Caco-2 (cell line): Measurements from ENCODE around the gene TRAF1. TPM values are rescaled to one million over a fixed set of nuclear protein-coding genes. Genes with fewer than 3 reads are reported as not detected.

Source experiments
- BruUV-seq: library from RNA; stranded (reverse); fragments of 400-500 nt; replicated peaks from 2 replicates; lab custom pipeline; 2021; lab: Mats Ljungman, UMichigan
- CTCF ChIA-PET: fragments of 300-600 bp; sonication (Branson Sonifier 250); formaldehyde crosslinking; loops from one replicate; lab custom pipeline; 2022; ENCODE audit warnings: antibody characterized with exemption; lab: Charles Lee
- POLR2A ChIA-PET: fragments of 300-600 bp; sonication (Branson Sonifier 250); formaldehyde crosslinking; loops from one replicate; lab custom pipeline; 2022; ENCODE audit warnings: antibody characterized with exemption; lab: Charles Lee
- DNase-seq, 2 experiments: peaks; one replicate each; pipeline versions ENCODE4 v3.0.0 to v3.0.0-alpha.2; 2020 to 2022
- H3K27me3 ChIP-seq: replicated peaks from 2 replicates; pipeline ENCODE4 v1.6.0; 2011; ENCODE audit warnings: low read length; ENCODE audit not compliant: control insufficient read depth, insufficient read depth
- H3K36me3 ChIP-seq: 2 replicates; pipeline ENCODE4 v1.5.1; 2011; ENCODE audit warnings: low read length; ENCODE audit not compliant: control insufficient read depth, insufficient read depth
- H3K4me1 ChIP-seq: fragments of 250-450 bp; sonication (Bioruptor Pico); 2 replicates; pipeline ENCODE4 v1.5.1; 2020; ENCODE audit warnings: mild to moderate bottlenecking
- H3K4me3 ChIP-seq: 2 replicates; pipeline ENCODE4 v1.5.1; 2011; ENCODE audit warnings: low read depth, mild to moderate bottlenecking, control low read depth, low read length
- H3K9me3 ChIP-seq: fragments of 250-450 bp; sonication (Bioruptor Pico); 2 replicates; pipeline ENCODE4 v1.5.1; 2020; ENCODE audit warnings: mild to moderate bottlenecking, moderate library complexity
- H3K27ac Mint-ChIP-seq: one replicate; pipeline ENCODE4 v1.8.0; 2022; ENCODE audit warnings: mixed read lengths; ENCODE audit not compliant: unreplicated experiment
- H3K27me3 Mint-ChIP-seq: one replicate; pipeline ENCODE4 v1.8.0; 2022; ENCODE audit warnings: mixed read lengths; ENCODE audit not compliant: insufficient read depth, unreplicated experiment
- H3K36me3 Mint-ChIP-seq: one replicate; pipeline ENCODE4 v1.8.0; 2022; ENCODE audit warnings: mild to moderate bottlenecking, mixed read lengths; ENCODE audit not compliant: insufficient read depth, unreplicated experiment
- H3K4me1 Mint-ChIP-seq: one replicate; pipeline ENCODE4 v1.8.0; 2022; ENCODE audit warnings: low read depth, mixed read lengths; ENCODE audit not compliant: unreplicated experiment
- H3K4me3 Mint-ChIP-seq: one replicate; pipeline ENCODE4 v1.8.0; 2022; ENCODE audit warnings: mild to moderate bottlenecking, moderate library complexity, mixed read lengths; ENCODE audit not compliant: unreplicated experiment
- H3K9me3 Mint-ChIP-seq: one replicate; pipeline ENCODE4 v1.8.0; 2022; ENCODE audit warnings: mixed read lengths; ENCODE audit not compliant: unreplicated experiment
- CTCF ChIP-seq, 2 experiments: fragments of 200-600 bp in 1 of 2; IDR thresholded peaks; 1 replicate in 1 of 2; 2 replicates in 1 of 2; pipeline versions ENCODE4 v1.5.1 to v1.8.0; 2011 to 2022; ENCODE audit warnings: antibody characterized with exemption in 1 of 2, control low read depth in 1 of 2, inconsistent platforms in 1 of 2, low read depth in 1 of 2, low read length in 1 of 2, mild to moderate bottlenecking in 1 of 2, moderate library complexity in 1 of 2; ENCODE audit not compliant: insufficient read depth in 1 of 2, severe bottlenecking in 1 of 2, unreplicated experiment in 1 of 2
- intact Hi-C: fragments of 100-400 bp; cut with micrococcal nuclease; formaldehyde crosslinking; loops from one replicate; pipeline ENCODE4 v1.10.0; 2022; ENCODE audit not compliant: unreplicated experiment
- total RNA-seq: library from RNA; stranded (reverse); gene quantifications from 2 replicates; pipeline ENCODE4 v1.2.3, GENCODE V29; 2022

The TRAF1 gene
- total RNA-seq, 1 experiment from 2014 or later, result 1.1 TPM

GRCh38 chr9:120965344-120966012 is 38.9 kb upstream of the TRAF1 start:
- no peak for DNase-seq
- no peak overlapping the region for H3K4me3 ChIP-seq
- no peak overlapping the region for H3K4me3 Mint-ChIP-seq
- no TSS peak for BruUV-seq
- no peaks in the 10 kb centered on the region for H3K9me3 ChIP-seq
- H3K4me1 ChIP-seq, result peaks cover 8% of the 10 kb centered on the region
- H3K9me3 Mint-ChIP-seq, result no peaks in the 10 kb centered on the region
- peaks cover 10% of the 10 kb centered on the region for H3K4me1 Mint-ChIP-seq
- H3K36me3 Mint-ChIP-seq, result no peaks in the 10 kb centered on the region
- ChIA-PET CTCF (no interaction called here), POLR2A (no interaction called here)
- no peak for TF ChIP-seq CTCF (IDR thresholded peaks at IDR 0.05; ENCODE audit: insufficient read depth in 1 of 2, low read depth in 1 of 2, low read length in 1 of 2, severe bottlenecking in 1 of 2, unreplicated experiment in 1 of 2)
- no peak overlapping the region for H3K27ac Mint-ChIP-seq
- intact Hi-C loops, result no loop called here
- no peaks in the 10 kb centered on the region for H3K27me3 ChIP-seq
- H3K27me3 Mint-ChIP-seq, result no peaks in the 10 kb centered on the region
- H3K36me3 ChIP-seq, result no peaks in the 10 kb centered on the region

GRCh38 chr9:120961936-120962335 is 35.3 kb upstream of the TRAF1 start:
- no peak overlapping the region for H3K27ac Mint-ChIP-seq
- no peak overlapping the region for H3K4me3 Mint-ChIP-seq
- Histone ChIP-seq H3K9me3 (no peaks in the 10 kb centered on the region), H3K27me3 (no peaks in the 10 kb centered on the region), H3K4me3 (no peak overlapping the region), H3K4me1 (no peaks in the 10 kb centered on the region), H3K36me3 (no peaks in the 10 kb centered on the region)
- ChIA-PET CTCF (no interaction called here), POLR2A (no interaction called here)
- no peaks in the 10 kb centered on the region for H3K27me3 Mint-ChIP-seq
- intact Hi-C loops, result no loop called here
- no peaks in the 10 kb centered on the region for H3K4me1 Mint-ChIP-seq
- no peak for TF ChIP-seq CTCF (IDR thresholded peaks at IDR 0.05; ENCODE audit: insufficient read depth in 1 of 2, low read depth in 1 of 2, low read length in 1 of 2, severe bottlenecking in 1 of 2, unreplicated experiment in 1 of 2)
- no peaks in the 10 kb centered on the region for H3K9me3 Mint-ChIP-seq
- no TSS peak for BruUV-seq
- no peak for DNase-seq
- no peaks in the 10 kb centered on the region for H3K36me3 Mint-ChIP-seq

- H3K27me3 Mint-ChIP-seq, result no peaks in the 10 kb centered on the region
- no peak overlapping the region for H3K27ac Mint-ChIP-seq
- H3K4me3 Mint-ChIP-seq, result no peak overlapping the region
- Histone ChIP-seq H3K9me3 (no peaks in the 10 kb centered on the region), H3K27me3 (no peaks in the 10 kb centered on the region), H3K36me3 (no peaks in the 10 kb centered on the region), H3K4me1 (no peaks in the 10 kb centered on the region), H3K4me3 (no peak overlapping the region)
- H3K9me3 Mint-ChIP-seq, result no peaks in the 10 kb centered on the region
- no peaks in the 10 kb centered on the region for H3K36me3 Mint-ChIP-seq
- BruUV-seq, result no TSS peak
- ChIA-PET CTCF (interaction anchor here (0.6 kb wide), 1 partner anchor 40 kb away, joined by 4 read pairs; no protein-coding TSS in a partner anchor), POLR2A (no interaction called here)
- no peaks in the 10 kb centered on the region for H3K4me1 Mint-ChIP-seq
- intact Hi-C loops, result no loop called here
- TF ChIP-seq CTCF (IDR thresholded peaks at IDR 0.05; ENCODE audit: insufficient read depth in 1 of 2, low read depth in 1 of 2, low read length in 1 of 2, severe bottlenecking in 1 of 2, unreplicated experiment in 1 of 2), result no peak
- DNase-seq, result no peak
These were observed 33.4 kb upstream of the TRAF1 start for GRCh38 chr9:120960001-120960400.
